Measurements from ENCODE around the gene RAG1.

The RAG1 gene

DNA sequence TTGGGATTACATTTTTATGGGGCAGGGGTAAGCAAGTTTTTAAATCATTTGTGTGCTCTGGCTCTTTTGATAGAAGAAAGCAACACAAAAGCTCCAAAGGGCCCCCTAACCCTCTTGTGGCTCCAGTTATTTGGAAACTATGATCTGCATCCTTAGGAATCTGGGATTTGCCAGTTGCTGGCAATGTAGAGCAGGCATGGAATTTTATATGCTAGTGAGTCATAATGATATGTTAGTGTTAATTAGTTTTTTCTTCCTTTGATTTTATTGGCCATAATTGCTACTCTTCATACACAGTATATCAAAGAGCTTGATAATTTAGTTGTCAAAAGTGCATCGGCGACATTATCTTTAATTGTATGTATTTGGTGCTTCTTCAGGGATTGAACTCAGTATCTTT lies 10.1 kb downstream of the RAG1 start:
- no peak for TF ChIP-seq TEAD4 (IDR thresholded peaks at IDR 0.05)
- TF ChIP-seq RAD21 (IDR thresholded peaks at IDR 0.05; ENCODE audit: low read depth): no peak
- no peak for TF ChIP-seq REST (IDR thresholded peaks at IDR 0.05; ENCODE audit: low read depth)
- no peak for TF ChIP-seq FOXM1 (IDR thresholded peaks at IDR 0.05; ENCODE audit: borderline replicate concordance, low read depth)
- no peak for TF ChIP-seq NFIC (IDR thresholded peaks at IDR 0.05)

DNA sequence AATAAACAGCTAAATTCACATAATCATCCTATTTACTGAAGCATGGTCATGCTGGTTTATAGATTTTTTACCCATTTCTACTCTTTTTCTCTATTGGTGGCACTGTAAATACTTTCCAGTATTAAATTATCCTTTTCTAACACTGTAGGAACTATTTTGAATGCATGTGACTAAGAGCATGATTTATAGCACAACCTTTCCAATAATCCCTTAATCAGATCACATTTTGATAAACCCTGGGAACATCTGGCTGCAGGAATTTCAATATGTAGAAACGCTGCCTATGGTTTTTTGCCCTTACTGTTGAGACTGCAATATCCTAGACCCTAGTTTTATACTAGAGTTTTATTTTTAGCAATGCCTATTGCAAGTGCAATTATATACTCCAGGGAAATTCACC lies 10.7 kb downstream of the RAG1 start:
- TF ChIP-seq RAD21 (IDR thresholded peaks at IDR 0.05; ENCODE audit: low read depth): no peak
- no peak for TF ChIP-seq YY1 (IDR thresholded peaks at IDR 0.05; ENCODE audit: low read depth)
- no peak for TF ChIP-seq TEAD4 (IDR thresholded peaks at IDR 0.05)
- TF ChIP-seq CREB1 (IDR thresholded peaks at IDR 0.05; ENCODE audit: low read depth): no peak
- no peak for TF ChIP-seq MAX (IDR thresholded peaks at IDR 0.05)
- TF ChIP-seq CEBPB (IDR thresholded peaks at IDR 0.05): no peak
- TF ChIP-seq REST (IDR thresholded peaks at IDR 0.05; ENCODE audit: low read depth): no peak
- TF ChIP-seq TCF12 (IDR thresholded peaks at IDR 0.05; ENCODE audit: low read depth): no peak
- TF ChIP-seq FOXM1 (IDR thresholded peaks at IDR 0.05; ENCODE audit: borderline replicate concordance, low read depth): no peak
- no peak for TF ChIP-seq TAF1 (IDR thresholded peaks at IDR 0.05; ENCODE audit: low read depth)
- no peak for TF ChIP-seq EP300 (IDR thresholded peaks at IDR 0.05; ENCODE audit: borderline replicate concordance)
- TF ChIP-seq EGR1 (IDR thresholded peaks at IDR 0.05): no peak
- no peak for TF ChIP-seq USF1 (IDR thresholded peaks at IDR 0.05)
- no peak for TF ChIP-seq NFIC (IDR thresholded peaks at IDR 0.05)
- no peak for TF ChIP-seq ZBTB7A (IDR thresholded peaks at IDR 0.05; ENCODE audit: low read depth)

GRCh38 chr11:36581536-36581935 lies 13.7 kb downstream of the RAG1 start:
- no peak for TF ChIP-seq TCF12 (IDR thresholded peaks at IDR 0.05; ENCODE audit: low read depth)

- TF ChIP-seq EP300 (IDR thresholded peaks at IDR 0.05; ENCODE audit: borderline replicate concordance) (no peak), FOXM1 (IDR thresholded peaks at IDR 0.05; ENCODE audit: borderline replicate concordance, low read depth) (no peak), CEBPB (IDR thresholded peaks at IDR 0.05) (no peak), REST (IDR thresholded peaks at IDR 0.05; ENCODE audit: low read depth) (no peak), EGR1 (IDR thresholded peaks at IDR 0.05) (no peak), NFIC (IDR thresholded peaks at IDR 0.05) (no peak), TEAD4 (IDR thresholded peaks at IDR 0.05) (no peak), RAD21 (IDR thresholded peaks at IDR 0.05; ENCODE audit: low read depth) (no peak), USF1 (IDR thresholded peaks at IDR 0.05) (no peak), ZBTB7A (IDR thresholded peaks at IDR 0.05; ENCODE audit: low read depth) (no peak), MAX (IDR thresholded peaks at IDR 0.05) (no peak), YY1 (IDR thresholded peaks at IDR 0.05; ENCODE audit: low read depth) (no peak), TAF1 (IDR thresholded peaks at IDR 0.05; ENCODE audit: low read depth) (no peak), CREB1 (IDR thresholded peaks at IDR 0.05; ENCODE audit: low read depth) (no peak), TCF12 (IDR thresholded peaks at IDR 0.05; ENCODE audit: low read depth) (no peak)
Observed at GRCh38 chr11:36583667-36584066, 15.9 kb downstream of the RAG1 start.

DNA sequence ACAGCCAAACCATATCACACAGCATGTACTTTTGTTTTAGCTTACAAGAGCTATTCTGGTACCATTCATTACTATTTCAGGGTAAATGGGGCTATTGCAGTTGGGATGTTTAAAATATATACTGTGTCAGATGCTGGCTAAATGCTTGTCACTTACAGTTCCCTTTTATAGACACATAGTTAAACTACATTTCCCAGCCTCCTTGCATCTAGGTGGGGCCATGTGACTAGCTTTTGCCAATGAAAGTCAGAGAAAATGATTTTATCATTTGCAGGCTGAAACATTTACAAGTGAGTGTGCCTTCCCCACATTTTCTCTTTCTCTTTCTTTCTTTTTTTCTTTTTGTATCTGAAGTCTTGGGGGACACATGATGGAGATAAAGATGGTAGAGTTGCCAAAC lies 18.7 kb downstream of the RAG1 start:
- TF ChIP-seq USF1 (IDR thresholded peaks at IDR 0.05) (peak; percentile 87), CEBPB (IDR thresholded peaks at IDR 0.05) (no peak)
